ENCODE results near the gene ABCD1. TPM values are rescaled to one million over a fixed set of nuclear protein-coding genes. Genes with fewer than 3 reads are reported as not detected.

ABCD1 gene
- total and polyA plus RNA-seq, 9 of the 15 experiments (the other 6 are each of a cell fraction or from before 2014, with no cell fraction given), result 0.07 to 6.9 (median 2.2) TPM

DNA sequence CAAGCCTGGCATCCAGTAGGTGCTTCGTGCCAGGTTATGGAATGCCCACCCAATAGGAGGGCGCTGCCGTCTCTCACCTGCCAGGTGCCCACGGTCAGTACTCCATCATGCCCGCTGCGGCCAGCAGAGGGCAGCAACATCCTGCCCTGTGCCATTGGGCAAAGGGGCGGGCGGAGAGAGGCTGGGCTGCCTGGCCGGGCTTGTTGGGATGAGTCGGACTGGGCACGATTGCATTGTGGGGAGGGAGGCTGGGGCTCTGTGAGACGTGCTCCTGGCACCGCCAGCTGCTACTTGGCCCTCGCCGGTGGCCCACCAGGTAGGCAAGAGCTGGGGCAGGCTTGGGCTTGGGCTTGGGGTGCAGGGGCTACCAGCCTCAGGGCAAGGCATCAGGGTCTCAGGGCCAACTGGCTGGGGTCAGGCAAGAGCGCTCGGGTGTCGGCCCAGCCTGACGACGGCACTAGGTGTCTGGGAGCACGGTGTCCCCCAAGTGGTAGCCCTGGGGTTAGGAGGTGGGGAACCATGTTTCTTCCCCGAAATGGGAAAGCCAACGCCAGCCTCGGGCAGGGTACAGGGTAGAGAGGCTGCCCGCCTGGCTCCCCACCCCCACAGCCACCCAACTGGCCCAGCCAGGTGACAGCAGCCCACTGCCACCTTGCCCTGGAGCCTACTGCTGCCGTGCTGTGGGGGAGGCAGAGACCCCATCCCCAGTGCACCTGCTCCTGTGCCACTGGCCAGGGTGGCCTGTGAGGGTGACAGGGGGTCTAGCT is 39.5 kb downstream of the ABCD1 start, which contains the start of gene PLXNB3 (continued):
- TF ChIP-seq ZC3H4 (CRISPR knock-in tag; IDR thresholded peaks at IDR 0.05; ENCODE audit: borderline replicate concordance), result no peak
- TF ChIP-seq, protein P1, sequence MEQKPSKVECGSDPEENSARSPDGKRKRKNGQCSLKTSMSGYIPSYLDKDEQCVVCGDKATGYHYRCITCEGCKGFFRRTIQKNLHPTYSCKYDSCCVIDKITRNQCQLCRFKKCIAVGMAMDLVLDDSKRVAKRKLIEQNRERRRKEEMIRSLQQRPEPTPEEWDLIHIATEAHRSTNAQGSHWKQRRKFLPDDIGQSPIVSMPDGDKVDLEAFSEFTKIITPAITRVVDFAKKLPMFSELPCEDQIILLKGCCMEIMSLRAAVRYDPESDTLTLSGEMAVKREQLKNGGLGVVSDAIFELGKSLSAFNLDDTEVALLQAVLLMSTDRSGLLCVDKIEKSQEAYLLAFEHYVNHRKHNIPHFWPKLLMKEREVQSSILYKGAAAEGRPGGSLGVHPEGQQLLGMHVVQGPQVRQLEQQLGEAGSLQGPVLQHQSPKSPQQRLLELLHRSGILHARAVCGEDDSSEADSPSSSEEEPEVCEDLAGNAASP (IDR thresholded peaks at IDR 0.05), result no peak
- no peak for TF ChIP-seq ZNF778 (CRISPR knock-in tag; IDR thresholded peaks at IDR 0.05)
- TF ChIP-seq, protein P2, sequence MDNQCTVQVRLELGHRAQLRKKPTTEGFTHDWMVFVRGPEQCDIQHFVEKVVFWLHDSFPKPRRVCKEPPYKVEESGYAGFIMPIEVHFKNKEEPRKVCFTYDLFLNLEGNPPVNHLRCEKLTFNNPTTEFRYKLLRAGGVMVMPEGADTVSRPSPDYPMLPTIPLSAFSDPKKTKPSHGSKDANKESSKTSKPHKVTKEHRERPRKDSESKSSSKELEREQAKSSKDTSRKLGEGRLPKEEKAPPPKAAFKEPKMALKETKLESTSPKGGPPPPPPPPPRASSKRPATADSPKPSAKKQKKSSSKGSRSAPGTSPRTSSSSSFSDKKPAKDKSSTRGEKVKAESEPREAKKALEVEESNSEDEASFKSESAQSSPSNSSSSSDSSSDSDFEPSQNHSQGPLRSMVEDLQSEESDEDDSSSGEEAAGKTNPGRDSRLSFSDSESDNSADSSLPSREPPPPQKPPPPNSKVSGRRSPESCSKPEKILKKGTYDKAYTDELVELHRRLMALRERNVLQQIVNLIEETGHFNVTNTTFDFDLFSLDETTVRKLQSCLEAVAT (IDR thresholded peaks at IDR 0.05), result no peak
- no peak for TF ChIP-seq TEAD2 (tag; IDR thresholded peaks at IDR 0.05)

DNA sequence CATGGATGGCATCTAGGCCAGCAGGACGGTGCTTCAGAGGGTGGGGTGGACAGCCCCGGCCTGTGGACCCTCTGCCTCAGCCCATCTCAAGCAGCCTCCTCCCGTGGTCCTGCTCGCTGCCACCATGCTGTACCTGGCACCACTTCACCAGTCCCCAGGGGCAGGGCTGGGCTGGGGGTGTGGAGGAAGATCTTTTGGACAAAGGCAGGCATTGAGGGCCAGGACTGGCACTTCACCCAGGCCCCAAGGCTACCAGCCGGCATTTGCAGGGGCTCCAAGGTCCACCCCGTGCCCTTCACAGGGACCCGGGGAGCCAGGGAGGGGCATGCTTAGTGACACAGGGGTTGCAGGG is 40.1 kb downstream of the ABCD1 start:
- Histone ChIP-seq H3K79me2 (ENCODE audit: control insufficient read depth, insufficient read depth, low read length) (peaks cover 14% of the 10 kb centered on the region), H3K27me3 (ENCODE audit: control insufficient read depth in 2 of 2, insufficient read depth in 2 of 2, low read length in 2 of 2) (no peaks in the 10 kb centered on the region), H3K4me3 (peak overlapping the region; percentile 51), H3K9me3 (replicated peaks; ENCODE audit: control insufficient read depth, insufficient read depth, low read depth, low read length) (no peaks in the 10 kb centered on the region), H4K20me1 (replicated peaks; ENCODE audit: control insufficient read depth, insufficient read depth, low read length) (no peaks in the 10 kb centered on the region), H3K4me2 (ENCODE audit: insufficient read depth, low read length) (peak overlapping the region; percentile 87), H2AFZ (ENCODE audit: low read depth, low read length) (no peak overlapping the region), H3K9ac (ENCODE audit: insufficient read depth in 1 of 2, low read depth in 2 of 2, low read length in 2 of 2) (peak overlapping the region; percentile 92 to 96), H3K4me1 (replicated peaks in 1 of 2; ENCODE audit: control insufficient read depth in 2 of 2, insufficient read depth in 2 of 2, low read length in 2 of 2) (peaks cover 15 to 72% of the 10 kb centered on the region in 2 experiments), H3K9me1 (ENCODE audit: control insufficient read depth, insufficient read depth, low read length) (no peaks in the 10 kb centered on the region), H3K36me3 (ENCODE audit: control insufficient read depth, insufficient read depth, low read length) (no peaks in the 10 kb centered on the region), H3K27ac (ENCODE audit: extremely low read depth, low read depth, low read length) (peak overlapping the region; percentile 99)
- in situ Hi-C loops (cut with MboI) (no loop called here), intact Hi-C loops (cut with micrococcal nuclease) (loop anchor here (2.0 to 5.0 kb wide), 3 partner anchors 30 to 182 kb away; partner anchors contain the start of genes ARHGAP4, IDH3G and SSR4)
- ChIA-PET POLR2A (interaction anchor here (0.8 kb wide), 1 partner anchor 88 kb away, joined by 3 read pairs; no protein-coding TSS in a partner anchor), CTCF (ENCODE audit: low intra/inter-chr PET ratio) (interaction anchor here (0.8 to 1.4 kb wide), 2 partner anchors 183 to 189 kb away, joined by 3 to 7 read pairs; no protein-coding TSS in a partner anchor)
- DNase-seq (ENCODE audit: extremely low read depth in 1 of 4, low spot score in 3 of 4), result no peak
- BruUV-seq (replicated peaks), result no TSS peak
- no peak for ATAC-seq
- FAIRE-seq, result no peak
- WGBS (ENCODE audit: insufficient coverage, low coverage, missing lambda C conversion rate), result 51% methylated on average over 4 of the region's 7 CpGs
- TF ChIP-seq, protein P3, sequence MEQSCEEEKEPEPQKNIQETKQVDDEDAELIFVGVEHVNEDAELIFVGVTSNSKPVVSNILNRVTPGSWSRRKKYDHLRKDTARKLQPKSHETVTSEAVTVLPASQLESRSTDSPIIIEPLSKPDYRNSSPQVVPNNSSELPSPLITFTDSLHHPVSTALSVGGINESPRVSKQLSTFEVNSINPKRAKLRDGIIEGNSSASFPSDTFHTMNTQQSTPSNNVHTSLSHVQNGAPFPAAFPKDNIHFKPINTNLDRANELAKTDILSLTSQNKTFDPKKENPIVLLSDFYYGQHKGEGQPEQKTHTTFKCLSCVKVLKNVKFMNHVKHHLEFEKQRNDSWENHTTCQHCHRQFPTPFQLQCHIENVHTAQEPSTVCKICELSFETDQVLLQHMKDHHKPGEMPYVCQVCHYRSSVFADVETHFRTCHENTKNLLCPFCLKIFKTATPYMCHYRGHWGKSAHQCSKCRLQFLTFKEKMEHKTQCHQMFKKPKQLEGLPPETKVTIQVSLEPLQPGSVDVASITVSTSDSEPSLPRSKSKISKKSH (CRISPR knock-in tag; IDR thresholded peaks at IDR 0.05), result no peak
- no peak for TF ChIP-seq MYNN (IDR thresholded peaks at IDR 0.05)
- TF ChIP-seq MYNN (CRISPR knock-in tag; IDR thresholded peaks at IDR 0.05), result no peak
- no peak for TF ChIP-seq KDM4B (IDR thresholded peaks at IDR 0.05; ENCODE audit: borderline replicate concordance in 2 of 2, low read depth in 1 of 2)
- TF ChIP-seq, protein P4, sequence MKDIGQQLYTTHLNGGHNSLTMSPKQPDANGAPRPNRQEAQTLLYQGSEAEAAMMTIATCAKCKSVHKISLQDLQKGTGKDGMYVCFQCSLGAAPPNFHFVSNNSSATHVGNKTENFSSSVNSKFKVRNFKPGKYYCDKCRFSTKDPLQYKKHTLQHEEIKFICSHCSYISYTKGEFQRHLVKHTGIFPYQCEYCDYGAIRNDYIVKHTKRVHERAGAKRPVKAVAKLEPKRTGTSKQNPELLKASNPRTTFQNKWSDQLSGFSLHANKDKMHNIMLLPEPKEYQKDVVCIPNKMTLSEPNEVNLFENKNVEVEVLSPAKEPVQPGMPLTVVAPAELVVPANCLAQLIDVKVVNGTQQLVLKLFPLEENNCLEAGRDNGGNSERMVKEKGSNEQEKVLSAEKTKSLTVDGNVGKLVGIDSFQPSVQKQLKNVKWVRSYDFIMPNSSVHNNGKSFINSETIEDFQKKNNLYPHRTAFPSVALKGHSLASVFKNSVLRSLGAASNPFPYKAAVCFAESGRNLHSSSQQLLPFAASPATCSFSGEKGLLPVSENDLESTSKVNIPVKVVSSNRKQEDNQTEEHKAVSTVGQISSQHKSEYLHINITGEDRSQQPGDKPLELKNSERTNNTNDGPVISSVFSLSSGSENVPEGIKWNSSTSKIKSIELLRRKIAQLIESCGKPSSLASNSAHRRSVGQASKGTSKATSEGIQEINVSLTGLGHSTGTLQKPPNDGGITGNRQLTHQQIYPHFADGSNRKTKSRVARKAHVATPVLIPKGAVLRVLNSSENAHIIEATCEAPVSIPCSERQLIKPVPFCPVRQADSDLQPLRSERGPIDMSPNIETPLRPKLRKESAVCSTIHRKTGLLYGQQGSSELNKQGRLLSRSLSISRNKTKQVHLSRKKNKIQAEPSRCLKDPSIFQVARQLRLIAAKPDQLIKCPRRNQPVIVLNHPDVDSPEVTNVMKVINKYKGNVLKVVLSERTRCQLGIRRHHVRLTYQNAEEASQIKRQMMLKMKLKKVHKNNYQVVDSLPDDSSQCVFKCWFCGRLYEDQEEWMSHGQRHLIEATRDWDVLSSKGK (CRISPR knock-in tag; IDR thresholded peaks at IDR 0.05), result no peak
- no peak for TF ChIP-seq SRSF1 (IDR thresholded peaks at IDR 0.05; ENCODE audit: low read depth, low read length)
